MCF 10A (cell line): Measurements from ENCODE around the gene NELL1. TPM values are rescaled to one million over a fixed set of nuclear protein-coding genes. Genes with fewer than 3 reads are reported as not detected.

Source experiments
- BruUV-seq: library from RNA; stranded (reverse); fragments of 400-500 nt; replicated peaks from 2 replicates; lab custom pipeline; 2021; lab: Mats Ljungman, UMichigan
- CTCF ChIA-PET: fragments of 300-600 bp; sonication (Branson Sonifier 250); formaldehyde crosslinking; extraction: SDS; loops from one replicate; lab custom pipeline; 2021; ENCODE audit warnings: antibody characterized with exemption, inconsistent platforms; lab: Yijun Ruan, JAX
- POLR2A ChIA-PET: fragments of 300-600, 350-650 bp; sonication (Branson Sonifier 250); formaldehyde crosslinking; extraction: SDS; loops from one replicate; lab custom pipeline; 2020; ENCODE audit warnings: antibody characterized with exemption, inconsistent platforms; lab: Yijun Ruan, JAX
- DNase-seq: peaks from one replicate; pipeline ENCODE4 v3.0.0-alpha.2; 2018; ENCODE audit not compliant: unreplicated experiment
- H3K27ac Mint-ChIP-seq: one replicate; pipeline ENCODE4 v1.8.0; 2022; ENCODE audit warnings: mild to moderate bottlenecking, low read depth, mixed read lengths; ENCODE audit not compliant: unreplicated experiment
- H3K27me3 Mint-ChIP-seq: one replicate; pipeline ENCODE4 v1.8.0; 2022; ENCODE audit warnings: mixed read lengths; ENCODE audit not compliant: insufficient read depth, unreplicated experiment
- H3K36me3 Mint-ChIP-seq: one replicate; pipeline ENCODE4 v1.8.0; 2022; ENCODE audit warnings: mild to moderate bottlenecking, moderate library complexity, mixed read lengths; ENCODE audit not compliant: insufficient read depth, unreplicated experiment
- H3K4me1 Mint-ChIP-seq: one replicate; pipeline ENCODE4 v1.8.0; 2022; ENCODE audit warnings: mixed read lengths; ENCODE audit not compliant: insufficient read depth, unreplicated experiment
- H3K4me3 Mint-ChIP-seq: one replicate; pipeline ENCODE4 v1.8.0; 2022; ENCODE audit warnings: mild to moderate bottlenecking, moderate library complexity, mixed read lengths; ENCODE audit not compliant: unreplicated experiment
- H3K9me3 Mint-ChIP-seq: one replicate; pipeline ENCODE4 v1.8.0; 2022; ENCODE audit warnings: mixed read lengths; ENCODE audit not compliant: unreplicated experiment
- CTCF ChIP-seq: fragments of 200-600 bp; IDR thresholded peaks from one replicate; pipeline ENCODE4 v1.8.0; 2022; ENCODE audit warnings: antibody characterized with exemption, mild to moderate bottlenecking; ENCODE audit not compliant: unreplicated experiment
- intact Hi-C: fragments of 100-400 bp; cut with micrococcal nuclease; formaldehyde crosslinking; loops from 2 replicates; pipeline ENCODE4 v1.14.1; 2022
- total RNA-seq: library from RNA; stranded (reverse); gene quantifications from 2 replicates; pipeline ENCODE4 v1.2.3, GENCODE V29; 2022

The NELL1 gene
- total RNA-seq, 1 experiment from 2014 or later: not detected

- POLR2A ChIA-PET: interaction anchor here (0.6 kb wide), 1 partner anchor 39 kb away, joined by 3 read pairs; no protein-coding TSS in a partner anchor
- Mint-ChIP-seq H3K36me3 (no peaks in the 10 kb centered on the region), H3K27me3 (no peaks in the 10 kb centered on the region), H3K4me3 (no peak overlapping the region), H3K27ac (no peak overlapping the region), H3K4me1 (no peaks in the 10 kb centered on the region), H3K9me3 (peaks cover 29% of the 10 kb centered on the region)
- DNase-seq: no peak
- CTCF ChIA-PET: no interaction called here
- no peak for TF ChIP-seq CTCF
- intact Hi-C loops: no loop called here
- BruUV-seq: no TSS peak
These were observed 294.2 kb downstream of the NELL1 start for GRCh38 chr11:20963596-20963995.

GRCh38 chr11:20964985-20965384, 295.6 kb downstream of the NELL1 start:
- CTCF ChIA-PET: no interaction called here
- no peaks in the 10 kb centered on the region for H3K36me3 Mint-ChIP-seq
- peak; percentile 1 for DNase-seq
- peaks cover 29% of the 10 kb centered on the region for H3K9me3 Mint-ChIP-seq
- H3K4me3 Mint-ChIP-seq: no peak overlapping the region
- intact Hi-C loops: no loop called here
- no peak overlapping the region for H3K27ac Mint-ChIP-seq
- H3K27me3 Mint-ChIP-seq: no peaks in the 10 kb centered on the region
- POLR2A ChIA-PET: no interaction called here
- H3K4me1 Mint-ChIP-seq: no peaks in the 10 kb centered on the region
- no peak for TF ChIP-seq CTCF
- BruUV-seq: no TSS peak

- BruUV-seq: no TSS peak
- H3K27me3 Mint-ChIP-seq: no peaks in the 10 kb centered on the region
- H3K4me1 Mint-ChIP-seq: no peaks in the 10 kb centered on the region
- H3K27ac Mint-ChIP-seq: no peak overlapping the region
- DNase-seq: no peak
- intact Hi-C loops: no loop called here
- H3K9me3 Mint-ChIP-seq: peaks cover 40% of the 10 kb centered on the region
- H3K4me3 Mint-ChIP-seq: no peak overlapping the region
- no peaks in the 10 kb centered on the region for H3K36me3 Mint-ChIP-seq
- no peak for TF ChIP-seq CTCF
- ChIA-PET POLR2A (no interaction called here), CTCF (no interaction called here)
These were observed 297.1 kb downstream of the NELL1 start for GRCh38 chr11:20966489-20966888.

DNA sequence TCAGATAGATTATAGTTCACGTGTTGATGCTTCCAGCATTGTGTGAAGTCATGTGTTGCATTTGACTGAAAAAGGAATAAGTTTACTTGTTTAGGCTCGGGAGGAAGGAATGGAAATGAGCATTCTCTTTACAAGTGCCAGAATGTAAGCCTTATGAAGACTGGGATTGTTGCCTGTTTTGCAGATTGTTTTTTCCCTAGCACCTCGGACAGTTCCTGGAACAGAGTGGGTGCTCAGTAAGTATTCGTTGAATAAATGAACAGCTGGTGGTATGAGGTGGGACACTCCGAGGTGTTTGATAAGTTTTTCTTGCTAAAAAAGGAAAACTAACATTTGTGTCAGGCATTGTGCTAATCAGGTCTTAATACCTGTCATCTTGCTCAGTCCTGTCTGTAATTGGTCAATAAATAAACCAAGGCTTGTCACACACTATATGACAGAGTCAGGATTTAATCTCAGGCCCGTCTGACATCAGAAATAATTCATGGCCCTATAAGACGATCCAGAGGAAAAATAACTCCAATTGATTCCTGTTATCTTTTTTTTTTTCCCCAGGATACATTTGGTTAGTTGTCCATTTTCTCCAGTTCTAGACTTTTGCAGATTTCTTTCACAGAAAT, 304.7 kb downstream of the NELL1 start:
- Mint-ChIP-seq H3K4me3 (no peak overlapping the region), H3K27ac (no peak overlapping the region), H3K36me3 (peaks cover 7% of the 10 kb centered on the region), H3K4me1 (no peaks in the 10 kb centered on the region), H3K27me3 (no peaks in the 10 kb centered on the region), H3K9me3 (peaks cover 42% of the 10 kb centered on the region)
- no peak for TF ChIP-seq CTCF
- no peak for DNase-seq
- ChIA-PET POLR2A (no interaction called here), CTCF (interaction anchor here (0.6 kb wide), 1 partner anchor 261 kb away, joined by 3 read pairs; no protein-coding TSS in a partner anchor)
- no TSS peak for BruUV-seq
- intact Hi-C loops: no loop called here
